HEK293 (cell line): Measurements from ENCODE around the gene CNTNAP5.

ENCODE experiments used
- CTCF ChIP-seq: fragments of 450-650 bp; formaldehyde crosslinking; IDR thresholded peaks from 2 replicates; pipeline ENCODE4 v1.5.1; 2016; ENCODE audit warnings: missing biosample characterization, missing genetic modification characterization
- KLF9 ChIP-seq: fragments of 450-650 bp; formaldehyde crosslinking; IDR thresholded peaks from 2 replicates; pipeline ENCODE4 v1.5.1; 2016; ENCODE audit warnings: missing biosample characterization, missing genetic modification characterization, low read depth
- YY1 ChIP-seq: fragments of 450-650 bp; formaldehyde crosslinking; IDR thresholded peaks from 2 replicates; pipeline ENCODE4 v1.5.1; 2018; ENCODE audit warnings: missing biosample characterization, missing genetic modification characterization
- ZBTB21 ChIP-seq: fragments of 450-650 bp; formaldehyde crosslinking; IDR thresholded peaks from 2 replicates; pipeline ENCODE4 v1.5.1; 2017; ENCODE audit warnings: missing biosample characterization, missing genetic modification characterization
- ZNF19 ChIP-seq: fragments of 450-650 bp; formaldehyde crosslinking; IDR thresholded peaks from 2 replicates; pipeline ENCODE4; 2016; ENCODE audit warnings: missing biosample characterization, missing genetic modification characterization, low read depth
- ZNF23 ChIP-seq: fragments of 450-650 bp; formaldehyde crosslinking; IDR thresholded peaks from 2 replicates; pipeline ENCODE4 v1.5.1; 2016; ENCODE audit warnings: missing biosample characterization, missing genetic modification characterization, borderline replicate concordance
- ZNF24 ChIP-seq: fragments of 450-650 bp; formaldehyde crosslinking; IDR thresholded peaks from 2 replicates; pipeline ENCODE4 v1.5.1; 2016; ENCODE audit warnings: missing biosample characterization, missing genetic modification characterization
- ZNF510 ChIP-seq: fragments of 450-650 bp; formaldehyde crosslinking; IDR thresholded peaks from 2 replicates; pipeline ENCODE4 v1.5.1; 2018; ENCODE audit warnings: mild to moderate bottlenecking, missing genetic modification characterization, missing biosample characterization; ENCODE audit not compliant: insufficient replicate concordance
- ZNF571 ChIP-seq: fragments of 450-650 bp; formaldehyde crosslinking; IDR thresholded peaks from 2 replicates; pipeline ENCODE4 v1.5.0; 2017; ENCODE audit warnings: missing biosample characterization, missing genetic modification characterization
- ZNF654 ChIP-seq: fragments of 450-650 bp; formaldehyde crosslinking; IDR thresholded peaks from 2 replicates; pipeline ENCODE4 v1.5.1; 2016; ENCODE audit warnings: low read depth, missing biosample characterization, missing genetic modification characterization
- ZXDB ChIP-seq: fragments of 450-650 bp; formaldehyde crosslinking; IDR thresholded peaks from 2 replicates; pipeline ENCODE4 v1.5.1; 2016; ENCODE audit warnings: missing biosample characterization, missing genetic modification characterization
- TF ChIP-seq, protein P1 (sequence below): fragments of 450-650 bp; formaldehyde crosslinking; IDR thresholded peaks from 2 replicates; pipeline ENCODE4 v1.5.1; 2016; ENCODE audit warnings: missing biosample characterization, missing genetic modification characterization
- TF ChIP-seq, protein P2 (sequence below): IDR thresholded peaks from 2 replicates; pipeline ENCODE4 v1.6.1; 2011; ENCODE audit warnings: mild to moderate bottlenecking, low read depth, low read length, borderline replicate concordance

GRCh38 chr2:124920448-124920847 is 895.4 kb downstream of the CNTNAP5 start:
- TF ChIP-seq CTCF (tag by site-specific recombination) (no peak), ZNF571 (no peak), ZNF23 (tag by site-specific recombination) (no peak), KLF9 (no peak), ZNF19 (no peak), ZBTB21 (no peak), ZNF24 (tag by site-specific recombination) (no peak), ZNF510 (tag by site-specific recombination) (no peak), ZNF654 (tag by site-specific recombination) (no peak), ZXDB (tag by site-specific recombination) (no peak), YY1 (tag by site-specific recombination) (no peak)
- TF ChIP-seq, protein P1, sequence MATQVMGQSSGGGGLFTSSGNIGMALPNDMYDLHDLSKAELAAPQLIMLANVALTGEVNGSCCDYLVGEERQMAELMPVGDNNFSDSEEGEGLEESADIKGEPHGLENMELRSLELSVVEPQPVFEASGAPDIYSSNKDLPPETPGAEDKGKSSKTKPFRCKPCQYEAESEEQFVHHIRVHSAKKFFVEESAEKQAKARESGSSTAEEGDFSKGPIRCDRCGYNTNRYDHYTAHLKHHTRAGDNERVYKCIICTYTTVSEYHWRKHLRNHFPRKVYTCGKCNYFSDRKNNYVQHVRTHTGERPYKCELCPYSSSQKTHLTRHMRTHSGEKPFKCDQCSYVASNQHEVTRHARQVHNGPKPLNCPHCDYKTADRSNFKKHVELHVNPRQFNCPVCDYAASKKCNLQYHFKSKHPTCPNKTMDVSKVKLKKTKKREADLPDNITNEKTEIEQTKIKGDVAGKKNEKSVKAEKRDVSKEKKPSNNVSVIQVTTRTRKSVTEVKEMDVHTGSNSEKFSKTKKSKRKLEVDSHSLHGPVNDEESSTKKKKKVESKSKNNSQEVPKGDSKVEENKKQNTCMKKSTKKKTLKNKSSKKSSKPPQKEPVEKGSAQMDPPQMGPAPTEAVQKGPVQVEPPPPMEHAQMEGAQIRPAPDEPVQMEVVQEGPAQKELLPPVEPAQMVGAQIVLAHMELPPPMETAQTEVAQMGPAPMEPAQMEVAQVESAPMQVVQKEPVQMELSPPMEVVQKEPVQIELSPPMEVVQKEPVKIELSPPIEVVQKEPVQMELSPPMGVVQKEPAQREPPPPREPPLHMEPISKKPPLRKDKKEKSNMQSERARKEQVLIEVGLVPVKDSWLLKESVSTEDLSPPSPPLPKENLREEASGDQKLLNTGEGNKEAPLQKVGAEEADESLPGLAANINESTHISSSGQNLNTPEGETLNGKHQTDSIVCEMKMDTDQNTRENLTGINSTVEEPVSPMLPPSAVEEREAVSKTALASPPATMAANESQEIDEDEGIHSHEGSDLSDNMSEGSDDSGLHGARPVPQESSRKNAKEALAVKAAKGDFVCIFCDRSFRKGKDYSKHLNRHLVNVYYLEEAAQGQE: no peak
- TF ChIP-seq, protein P2, sequence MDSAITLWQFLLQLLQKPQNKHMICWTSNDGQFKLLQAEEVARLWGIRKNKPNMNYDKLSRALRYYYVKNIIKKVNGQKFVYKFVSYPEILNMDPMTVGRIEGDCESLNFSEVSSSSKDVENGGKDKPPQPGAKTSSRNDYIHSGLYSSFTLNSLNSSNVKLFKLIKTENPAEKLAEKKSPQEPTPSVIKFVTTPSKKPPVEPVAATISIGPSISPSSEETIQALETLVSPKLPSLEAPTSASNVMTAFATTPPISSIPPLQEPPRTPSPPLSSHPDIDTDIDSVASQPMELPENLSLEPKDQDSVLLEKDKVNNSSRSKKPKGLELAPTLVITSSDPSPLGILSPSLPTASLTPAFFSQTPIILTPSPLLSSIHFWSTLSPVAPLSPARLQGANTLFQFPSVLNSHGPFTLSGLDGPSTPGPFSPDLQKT: no peak
